ENCODE data around the gene ASAH2.
"Not testable (repeated sequence)": the region's sequence is repeated elsewhere in the genome, so short reads cannot be mapped to it uniquely, and the experiment has no call there.

Gene ASAH2

GRCh38 chr10:50248598-50248997 lies 2.7 kb downstream of the ASAH2 start:
- TF ChIP-seq, protein P1, sequence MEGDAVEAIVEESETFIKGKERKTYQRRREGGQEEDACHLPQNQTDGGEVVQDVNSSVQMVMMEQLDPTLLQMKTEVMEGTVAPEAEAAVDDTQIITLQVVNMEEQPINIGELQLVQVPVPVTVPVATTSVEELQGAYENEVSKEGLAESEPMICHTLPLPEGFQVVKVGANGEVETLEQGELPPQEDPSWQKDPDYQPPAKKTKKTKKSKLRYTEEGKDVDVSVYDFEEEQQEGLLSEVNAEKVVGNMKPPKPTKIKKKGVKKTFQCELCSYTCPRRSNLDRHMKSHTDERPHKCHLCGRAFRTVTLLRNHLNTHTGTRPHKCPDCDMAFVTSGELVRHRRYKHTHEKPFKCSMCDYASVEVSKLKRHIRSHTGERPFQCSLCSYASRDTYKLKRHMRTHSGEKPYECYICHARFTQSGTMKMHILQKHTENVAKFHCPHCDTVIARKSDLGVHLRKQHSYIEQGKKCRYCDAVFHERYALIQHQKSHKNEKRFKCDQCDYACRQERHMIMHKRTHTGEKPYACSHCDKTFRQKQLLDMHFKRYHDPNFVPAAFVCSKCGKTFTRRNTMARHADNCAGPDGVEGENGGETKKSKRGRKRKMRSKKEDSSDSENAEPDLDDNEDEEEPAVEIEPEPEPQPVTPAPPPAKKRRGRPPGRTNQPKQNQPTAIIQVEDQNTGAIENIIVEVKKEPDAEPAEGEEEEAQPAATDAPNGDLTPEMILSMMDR (IDR thresholded peaks at IDR 0.05; ENCODE audit: low read depth, low read length), result no peak
- DNase-seq (ENCODE audit: extremely low read depth, low read depth), result no peak

GRCh38 chr10:50248062-50248461 lies 3.3 kb downstream of the ASAH2 start:
- TF ChIP-seq, protein P1 (IDR thresholded peaks at IDR 0.05; ENCODE audit: low read depth, low read length), result no peak
- no peak for DNase-seq (ENCODE audit: extremely low read depth, low read depth)

GRCh38 chr10:50244201-50244600 lies 7.1 kb downstream of the ASAH2 start:
- TF ChIP-seq, protein P1 (IDR thresholded peaks at IDR 0.05; ENCODE audit: low read depth, low read length), result no peak
- no peak for DNase-seq (ENCODE audit: extremely low read depth, low read depth)

GRCh38 chr10:50242777-50243176 lies 8.5 kb downstream of the ASAH2 start:
- TF ChIP-seq, protein P1 (IDR thresholded peaks at IDR 0.05; ENCODE audit: low read depth, low read length), result no peak
- no peak for DNase-seq (ENCODE audit: extremely low read depth, low read depth)

DNA sequence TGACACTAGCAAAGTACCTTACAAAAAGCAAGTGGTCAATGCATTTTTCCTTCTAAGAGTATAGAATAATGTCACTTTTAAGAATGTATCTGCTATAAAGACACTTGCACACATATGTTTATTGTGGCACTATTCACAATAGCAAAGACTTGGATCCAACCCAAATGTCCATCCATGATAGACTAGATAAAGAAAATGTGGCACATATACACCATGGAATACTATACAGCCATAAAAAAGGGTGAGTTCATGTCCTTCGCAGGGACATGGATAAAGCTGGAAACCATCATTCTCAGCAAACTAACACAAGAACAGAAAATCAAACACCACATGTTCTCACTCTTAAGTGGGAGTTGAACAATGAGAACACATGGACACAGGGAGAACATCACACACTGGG lies 9.8 kb downstream of the ASAH2 start:
- not testable (repeated sequence) for DNase-seq (ENCODE audit: extremely low read depth, low read depth)

- TF ChIP-seq, protein P1 (IDR thresholded peaks at IDR 0.05; ENCODE audit: low read depth, low read length), result no peak
- no peak for DNase-seq (ENCODE audit: extremely low read depth, low read depth)
Measured at GRCh38 chr10:50234486-50234885, 16.8 kb downstream of the ASAH2 start.

DNA sequence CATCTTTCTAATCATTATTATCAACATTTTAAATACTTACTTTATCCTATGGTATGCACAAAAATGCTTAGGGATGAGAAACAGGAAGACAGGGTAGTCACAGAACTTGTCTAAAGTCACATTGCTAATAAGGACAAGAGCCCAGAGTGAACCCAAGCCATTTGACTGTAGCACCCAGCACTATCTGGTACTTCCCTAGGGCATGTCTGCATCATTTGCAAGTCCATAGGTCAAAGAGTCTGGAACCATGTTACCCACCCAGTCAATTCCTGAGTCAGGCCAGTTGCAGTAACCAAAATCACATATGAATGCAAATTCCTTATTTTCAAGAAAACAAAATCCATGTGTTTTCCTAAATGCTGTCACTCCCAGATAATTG lies 19.1 kb downstream of the ASAH2 start:
- TF ChIP-seq, protein P1 (IDR thresholded peaks at IDR 0.05; ENCODE audit: low read depth, low read length), result no peak
- DNase-seq (ENCODE audit: extremely low read depth, low read depth), result no peak

DNA sequence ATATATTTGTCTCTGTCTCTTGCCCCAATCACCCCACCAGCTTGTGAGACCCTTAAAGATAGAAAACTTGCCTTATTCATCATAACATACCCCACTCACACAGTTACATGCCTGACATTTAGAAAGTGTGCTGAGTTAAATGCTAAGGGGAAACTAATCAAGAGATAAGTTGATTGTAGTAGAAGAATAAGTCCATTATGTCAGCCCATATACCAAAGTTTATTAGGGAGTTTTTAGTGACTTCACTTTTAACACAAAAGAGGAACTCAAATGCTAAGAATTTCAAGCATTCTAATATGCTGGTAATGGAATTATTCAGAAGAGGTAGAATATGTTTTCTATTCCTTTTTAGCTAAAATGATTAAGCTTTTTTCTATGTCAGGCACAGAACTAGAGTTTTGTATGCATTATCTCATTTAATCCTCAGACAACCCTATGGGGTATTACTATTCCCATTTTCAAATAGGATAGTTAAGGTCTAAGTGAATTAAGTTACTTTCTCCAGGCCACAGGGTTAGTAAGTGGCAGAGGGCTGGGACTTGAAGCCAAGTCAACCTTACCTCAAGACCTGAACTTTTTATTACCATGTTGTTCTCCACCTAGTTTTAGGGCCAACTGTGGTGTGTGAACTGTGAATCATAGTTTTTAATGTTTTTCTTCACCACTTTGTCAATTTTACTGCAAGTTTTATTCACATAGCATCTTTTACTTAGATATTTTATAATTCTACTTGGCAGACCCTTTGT lies 19.6 kb downstream of the ASAH2 start:
- TF ChIP-seq, protein P1 (IDR thresholded peaks at IDR 0.05; ENCODE audit: low read depth, low read length), result no peak
- no peak for DNase-seq (ENCODE audit: extremely low read depth, low read depth)
